Raji (cell line): Measurements from ENCODE around the gene NTHL1.

ENCODE experiments used
- POLR2A ChIP-seq: IDR thresholded peaks from 2 replicates; pipeline ENCODE4 v1.6.1; 2011; ENCODE audit warnings: low read depth, low read length, control low read depth; ENCODE audit not compliant: insufficient read depth

NTHL1 gene

DNA sequence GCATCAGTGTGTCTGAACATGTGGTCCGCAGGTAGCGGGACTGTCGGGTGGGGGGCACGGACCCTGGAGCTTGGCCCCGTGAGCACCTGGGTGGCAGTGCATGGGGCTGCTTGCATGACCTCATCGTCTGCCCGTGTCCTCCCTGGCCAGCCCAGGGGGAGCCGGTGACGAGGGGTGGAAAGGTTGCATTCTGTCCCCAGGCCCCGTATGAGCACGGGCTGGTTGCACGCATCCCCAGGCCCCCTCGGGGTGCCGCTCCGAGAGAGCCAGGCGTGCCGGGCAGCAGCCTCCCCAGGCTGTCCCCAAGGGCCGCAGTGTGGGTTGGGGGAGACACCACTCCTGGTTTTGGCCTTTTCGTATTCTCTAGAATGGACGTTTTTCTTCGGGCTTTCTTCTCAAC lies 30.1 kb upstream of the NTHL1 start:
- no peak for TF ChIP-seq POLR2A

- TF ChIP-seq POLR2A: no peak
These were observed 29.4 kb upstream of the NTHL1 start for GRCh38 chr16:2077016-2077415.

GRCh38 chr16:2076072-2076865 lies 28.6 kb upstream of the NTHL1 start:
- TF ChIP-seq POLR2A: no peak

DNA sequence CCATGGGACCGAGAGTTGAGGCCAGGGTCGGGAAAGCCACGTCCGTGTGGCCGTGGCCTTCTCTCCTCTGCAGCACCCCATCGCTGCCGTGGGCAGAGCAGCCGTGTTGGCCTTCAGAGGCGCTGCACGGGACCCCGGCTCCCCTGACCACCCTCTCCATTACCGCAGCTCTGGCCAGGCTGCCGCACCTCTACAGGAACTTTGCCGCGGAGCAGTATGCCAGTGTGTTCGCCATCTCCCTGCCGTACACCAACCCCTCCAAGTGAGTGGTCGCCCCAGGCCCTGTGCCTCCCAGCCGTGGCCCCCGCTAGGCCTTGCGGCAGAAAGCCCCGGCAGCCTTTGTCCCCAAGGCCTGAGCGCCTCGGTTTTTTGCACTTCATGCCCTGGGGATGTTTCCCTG lies 28.0 kb upstream of the NTHL1 start:
- no peak for TF ChIP-seq POLR2A

- no peak for TF ChIP-seq POLR2A
These were observed 26.4 kb upstream of the NTHL1 start for GRCh38 chr16:2074071-2074470.

DNA sequence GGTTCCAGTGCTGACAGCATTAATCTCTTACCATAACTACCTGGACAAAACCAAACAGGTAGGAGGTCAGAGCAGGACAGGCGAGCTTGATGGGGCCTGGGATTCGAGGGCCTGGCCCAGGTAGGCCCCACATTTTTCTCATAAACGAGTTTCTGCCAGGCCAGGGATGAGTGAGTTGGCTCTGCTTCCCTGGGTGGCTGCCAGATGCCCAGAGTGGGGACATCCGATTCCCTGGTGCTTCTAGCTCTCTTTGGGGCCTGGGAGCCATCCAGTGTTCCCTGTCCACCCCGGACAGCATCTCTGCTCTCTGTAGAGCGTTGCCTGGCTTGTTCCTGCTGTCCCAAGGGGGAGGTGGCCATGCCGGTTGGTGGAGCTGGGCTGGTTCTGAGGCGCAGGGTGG lies 25.3 kb upstream of the NTHL1 start:
- TF ChIP-seq POLR2A: no peak

DNA sequence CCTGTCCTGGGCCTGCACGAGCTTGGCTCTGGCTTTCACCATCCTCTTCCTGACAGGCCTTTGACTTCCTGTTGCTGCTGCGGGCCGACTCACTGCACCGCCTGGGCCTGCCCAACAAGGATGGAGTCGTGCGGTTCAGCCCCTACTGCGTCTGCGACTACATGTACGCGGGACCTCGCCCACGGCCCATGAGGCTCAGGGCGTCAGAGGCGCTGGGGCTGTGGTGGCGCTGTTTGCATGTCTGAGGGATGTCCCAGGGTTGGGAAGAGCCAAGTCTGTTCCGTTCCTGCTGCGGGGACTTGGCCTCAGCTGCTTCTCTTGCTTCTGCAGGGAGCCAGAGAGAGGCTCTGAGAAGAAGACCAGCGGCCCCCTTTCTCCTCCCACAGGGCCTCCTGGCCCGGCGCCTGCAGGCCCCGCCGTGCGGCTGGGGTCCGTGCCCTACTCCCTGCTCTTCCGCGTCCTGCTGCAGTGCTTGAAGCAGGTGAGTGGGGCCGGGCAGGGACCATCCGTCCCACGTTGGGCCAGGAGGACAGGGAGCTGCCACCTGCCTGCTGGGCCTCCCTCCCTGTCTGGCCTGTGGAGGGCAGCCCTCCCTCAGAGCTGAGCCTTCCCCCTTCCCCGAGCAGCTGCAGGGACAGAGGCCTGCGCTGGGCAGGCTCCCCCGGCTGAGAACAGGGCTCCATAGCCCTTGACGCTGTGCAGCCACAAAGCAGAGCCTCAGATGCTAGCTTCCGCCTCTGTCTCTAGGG lies 24.0 kb upstream of the NTHL1 start:
- no peak for TF ChIP-seq POLR2A

DNA sequence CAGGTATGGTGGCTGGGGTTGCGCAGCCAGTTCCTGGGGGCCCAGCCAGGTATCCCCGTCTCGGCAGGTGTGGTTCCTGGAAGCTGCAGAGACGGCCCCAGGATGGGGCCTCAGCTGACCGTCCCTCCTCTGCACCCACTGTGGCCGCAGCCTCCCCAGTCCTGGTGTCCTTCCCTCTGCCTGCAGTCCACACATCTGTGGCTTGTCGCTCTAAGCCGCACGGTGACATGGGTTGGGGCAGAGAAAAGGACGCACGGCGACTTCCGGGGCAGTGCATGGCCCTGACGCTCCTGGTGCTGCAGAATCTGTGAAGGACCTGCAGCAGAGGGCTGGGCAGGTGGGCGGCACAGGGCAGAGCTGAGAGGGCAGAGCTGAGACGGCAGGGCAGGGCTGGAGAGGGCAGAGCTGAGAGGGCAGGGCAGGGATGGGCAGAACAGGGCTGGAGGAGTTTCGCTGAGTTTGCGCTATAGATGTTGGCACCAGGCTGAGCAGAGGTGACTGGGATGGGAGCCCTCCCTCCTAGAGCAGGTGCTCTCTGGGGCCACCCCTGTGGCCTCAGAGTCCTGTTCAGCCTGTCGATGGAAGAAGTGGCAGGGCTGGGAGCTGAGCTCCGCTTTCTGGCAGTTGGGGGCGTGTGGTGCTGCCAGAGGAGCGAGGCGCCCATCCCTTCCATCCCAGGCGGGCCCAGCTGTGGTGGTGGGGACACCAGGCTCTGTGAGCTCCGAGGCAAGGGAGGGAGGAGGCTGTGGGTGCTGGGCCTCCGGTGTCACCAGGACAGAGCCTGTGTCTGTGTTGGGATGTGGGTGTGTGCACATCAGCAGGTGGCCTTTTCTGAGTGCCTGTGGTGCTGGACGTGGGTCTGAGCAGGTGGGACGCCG lies 23.2 kb upstream of the NTHL1 start:
- no peak for TF ChIP-seq POLR2A

DNA sequence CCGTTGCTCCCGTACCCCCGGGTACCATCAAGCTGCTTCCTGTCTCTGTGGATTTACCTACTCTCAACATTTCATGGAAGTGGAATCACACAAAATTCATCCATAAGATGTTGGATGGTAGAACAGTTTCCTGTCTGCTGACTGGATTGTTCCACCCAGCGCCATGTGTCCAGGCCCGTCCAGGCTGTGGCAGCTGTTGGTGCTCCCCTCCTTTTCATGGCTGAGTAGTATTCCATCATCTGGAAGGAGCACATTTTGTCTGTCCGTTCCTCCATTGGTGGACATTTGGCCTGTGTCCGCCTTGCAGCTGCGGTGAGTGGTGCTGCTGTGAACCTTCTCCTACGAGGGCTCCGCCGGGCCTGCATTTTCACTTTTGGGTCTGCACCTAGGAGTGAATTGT lies 18.5 kb upstream of the NTHL1 start:
- no peak for TF ChIP-seq POLR2A

DNA sequence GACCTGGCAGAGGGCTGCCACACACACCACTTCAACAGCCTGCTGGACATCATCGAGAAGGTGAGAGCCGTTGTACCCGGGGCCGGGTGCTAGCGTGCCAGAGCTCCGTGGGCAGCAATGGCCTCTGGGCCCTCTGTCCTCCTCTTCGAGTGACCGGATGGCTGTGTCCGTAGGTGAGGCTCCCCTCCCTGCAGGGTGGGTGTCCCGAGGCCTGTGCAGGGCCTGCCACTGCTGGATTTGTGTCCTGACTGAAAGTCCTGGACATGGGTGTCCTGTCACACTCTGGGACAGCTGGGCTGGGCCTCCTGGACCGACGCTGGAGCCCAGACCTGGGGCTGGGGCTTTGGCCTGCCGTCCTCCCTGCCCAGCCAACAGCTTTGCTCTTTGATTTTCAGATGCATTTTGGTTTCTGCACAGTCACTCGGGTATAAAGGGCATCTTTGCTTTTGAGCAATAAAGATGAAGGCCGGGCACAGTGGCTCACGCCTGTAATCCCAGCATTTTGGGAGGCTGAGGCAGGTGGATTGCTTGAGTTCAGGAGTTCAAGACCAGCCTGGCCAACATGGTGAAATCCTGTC lies 16.8 kb upstream of the NTHL1 start:
- no peak for TF ChIP-seq POLR2A

- TF ChIP-seq POLR2A: no peak
These were observed 16.2 kb upstream of the NTHL1 start for GRCh38 chr16:2063861-2064260.

DNA sequence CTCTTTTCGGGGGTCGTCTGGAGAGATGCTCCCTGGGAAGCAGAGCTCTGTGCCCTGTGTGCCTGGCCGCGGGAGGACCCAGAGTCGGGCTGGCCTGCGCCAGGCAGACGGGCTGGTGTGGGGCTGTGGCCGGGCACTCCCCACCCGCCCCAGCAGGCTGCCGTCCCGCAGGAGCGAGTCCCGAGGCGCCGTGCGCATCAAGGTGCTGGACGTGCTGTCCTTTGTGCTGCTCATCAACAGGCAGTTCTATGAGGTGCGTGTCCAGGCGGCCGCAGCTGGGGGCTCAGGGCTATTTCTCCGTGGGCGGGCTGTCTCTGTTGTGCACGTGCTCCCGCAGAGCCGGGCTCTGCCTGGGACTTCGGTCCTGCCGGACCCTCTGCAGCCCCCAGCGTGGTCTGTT lies 15.2 kb upstream of the NTHL1 start:
- no peak for TF ChIP-seq POLR2A

DNA sequence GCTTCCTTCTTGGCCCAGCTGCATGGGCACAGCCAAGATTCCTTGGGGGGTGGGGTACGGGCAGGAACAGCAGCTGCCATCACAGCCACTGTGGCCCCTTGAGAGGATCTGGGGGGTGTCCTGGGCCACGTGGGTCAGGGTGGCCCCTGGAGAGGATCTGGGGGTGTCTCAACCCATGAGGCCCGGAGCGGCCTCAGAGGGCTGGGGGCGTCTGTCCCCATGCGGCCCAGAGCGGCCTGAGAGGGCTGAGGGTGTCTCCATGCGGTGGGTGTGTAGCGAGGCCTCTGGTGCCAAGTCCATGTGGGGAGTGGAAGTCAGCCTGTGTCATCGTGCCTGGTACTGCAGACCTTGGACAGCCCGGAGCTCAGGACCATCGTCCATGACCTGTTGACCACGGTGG lies 13.9 kb upstream of the NTHL1 start:
- no peak for TF ChIP-seq POLR2A

DNA sequence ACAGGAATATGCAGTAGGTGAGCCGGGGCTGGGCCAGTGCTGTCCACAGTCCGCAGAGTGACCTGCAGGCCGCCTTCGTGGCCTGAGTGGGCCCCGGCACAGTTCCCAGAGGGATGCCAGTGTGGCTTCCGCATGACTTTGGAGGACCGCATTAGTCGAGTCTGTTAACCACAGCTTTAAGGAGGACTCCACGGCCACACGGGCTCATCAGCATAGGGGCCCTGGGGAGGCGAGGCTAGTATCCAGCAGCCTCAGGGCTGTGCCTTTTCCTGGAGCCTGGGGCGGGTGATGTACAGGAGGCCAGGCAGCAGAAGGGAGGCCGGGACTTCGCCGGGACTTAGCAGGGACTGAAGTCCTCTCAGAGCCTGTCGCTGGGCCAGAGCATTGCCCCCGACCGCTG lies 13.4 kb upstream of the NTHL1 start:
- no peak for TF ChIP-seq POLR2A

- TF ChIP-seq POLR2A: no peak
These were observed 12.7 kb upstream of the NTHL1 start for GRCh38 chr16:2060346-2060745.
